K562 (cell line): ENCODE data around the gene RNF187. TPM values are rescaled to one million over a fixed set of nuclear protein-coding genes. Genes with fewer than 3 reads are reported as not detected.
A peak's percentile ranks its signal among the peaks of the same experiment; 100 is the strongest.

ENCODE experiments used
- CAMTA2 ChIP-seq: fragments of 250-450 bp; sonication (Bioruptor Pico); conservative IDR thresholded peaks from 2 replicates; pipeline ENCODE4 v1.5.1; 2022
- CLOCK ChIP-seq: fragments of 250-450 bp; sonication (Bioruptor Pico); IDR thresholded peaks from 2 replicates; pipeline ENCODE4 v1.4.0; 2020; ENCODE audit warnings: mild to moderate bottlenecking, moderate library complexity, borderline replicate concordance
- EHMT2 ChIP-seq: fragments of 450-650 bp; IDR thresholded peaks from 2 replicates; pipeline ENCODE4 v1.6.1; 2018; ENCODE audit warnings: antibody characterized with exemption
- GABPB1 ChIP-seq: sonication (generic); formaldehyde crosslinking; IDR thresholded peaks from 2 replicates; pipeline ENCODE4 v1.8.0; 2022; ENCODE audit warnings: mild to moderate bottlenecking, missing genetic modification reagents
- GTF2E2 ChIP-seq: fragments of 200-800 bp; sonication (Bioruptor generic); IDR thresholded peaks from 2 replicates; pipeline ENCODE4 v1.6.1; 2016; ENCODE audit warnings: missing genetic modification characterization, missing compliant biosample characterization
- HDAC8 ChIP-seq: fragments of 450-650 bp; IDR thresholded peaks from 2 replicates; pipeline ENCODE4 v1.6.1; 2016; ENCODE audit warnings: mild to moderate bottlenecking, missing genetic modification characterization, moderate library complexity, missing compliant biosample characterization
- HMGXB4 ChIP-seq: sonication (generic); formaldehyde crosslinking; IDR thresholded peaks from 2 replicates; pipeline ENCODE4 v1.8.1; 2023; ENCODE audit warnings: mild to moderate bottlenecking, missing genetic modification reagents
- NFIX ChIP-seq: fragments of 250-450 bp; sonication (Bioruptor Pico); IDR thresholded peaks from 2 replicates; pipeline ENCODE4 v1.4.0; 2020; ENCODE audit warnings: low read depth, mild to moderate bottlenecking, moderate library complexity
- NONO ChIP-seq, 2 experiments: fragments of 200-400 bp in 1 of 2; fragments of 450-650 bp in 1 of 2; formaldehyde crosslinking in 1 of 2; IDR thresholded peaks; 2 replicates each; pipeline ENCODE4 v1.6.1; 2017; ENCODE audit warnings: low read depth in 2 of 2, mild to moderate bottlenecking in 2 of 2, moderate library complexity in 2 of 2, low read length in 1 of 2
- RFX5 ChIP-seq: IDR thresholded peaks from 2 replicates; pipeline ENCODE4 v1.6.1; 2011; ENCODE audit warnings: low read depth, mild to moderate bottlenecking, improper control_type of control experiment, low read length
- SFPQ ChIP-seq: fragments of 200-400 bp; formaldehyde crosslinking; IDR thresholded peaks from 2 replicates; pipeline ENCODE4 v1.6.1; 2017; ENCODE audit warnings: mild to moderate bottlenecking, low read depth, low read length, moderate library complexity
- SRSF9 ChIP-seq: fragments of 200-400 bp; formaldehyde crosslinking; IDR thresholded peaks from 2 replicates; pipeline ENCODE4 v1.6.1; 2017; ENCODE audit warnings: low read depth, low read length, borderline replicate concordance
- TRIM28 ChIP-seq: fragments of 450-650 bp; IDR thresholded peaks from 2 replicates; pipeline ENCODE4 v1.6.1; 2017
- VEZF1 ChIP-seq: fragments of 200-800 bp; sonication (Bioruptor generic); IDR thresholded peaks from 2 replicates; pipeline ENCODE4 v1.6.1; 2017; ENCODE audit warnings: missing genetic modification characterization, missing compliant biosample characterization
- ZBTB43 ChIP-seq: sonication (generic); formaldehyde crosslinking; IDR thresholded peaks from 2 replicates; pipeline ENCODE4 v1.8.0; 2023; ENCODE audit warnings: mild to moderate bottlenecking, missing genetic modification reagents
- ZNF121 ChIP-seq: sonication (generic); formaldehyde crosslinking; conservative IDR thresholded peaks from 2 replicates; pipeline ENCODE4 v1.8.0; 2022; ENCODE audit warnings: missing genetic modification reagents
- ZNF431 ChIP-seq: sonication (generic); formaldehyde crosslinking; IDR thresholded peaks from 2 replicates; pipeline ENCODE4 v1.8.0; 2022; ENCODE audit warnings: mild to moderate bottlenecking, missing genetic modification reagents
- ZNF507 ChIP-seq: conservative IDR thresholded peaks from 2 replicates; pipeline ENCODE4 v1.6.1; 2017; ENCODE audit warnings: missing genetic modification characterization, missing compliant biosample characterization
- polyA plus RNA-seq, 8 experiments: library from polyadenylated mRNA; depleted of rRNA in 4 of 8; stranded (reverse) in 5 of 8; unstranded in 3 of 8; fragments of >200 nt; fragmentation: Nextera tagmentation in 2 of 8; fragmentation: Illumina TruSeq in 1 of 8; extraction: Ambion mirVana in 2 of 8; extraction: Trizol in 1 of 8; gene quantifications; 2 replicates each; pipeline versions ENCODE4 v1.2.1 to v1.2.3, GENCODE V29; 2011 to 2014; ENCODE audit warnings: inconsistent platforms in 1 of 8, missing spikeins in 1 of 8
- total RNA-seq, 7 experiments: library from RNA; depleted of rRNA in 6 of 7; stranded (reverse); fragments of >200 nt in 6 of 7; fragmentation: Illumina TruSeq in 2 of 7; extraction: Trizol in 2 of 7; gene quantifications; 2 replicates each; pipeline versions ENCODE4 v1.2.1 to v1.2.3, GENCODE V29; 2011 to 2021; ENCODE audit warnings: low replicate concordance in 1 of 7

RNF187 gene
- total and polyA plus RNA-seq, 9 of the 15 experiments (the other 6 are each of a cell fraction or from before 2014, with no cell fraction given) = 2.3 to 119 (median 41.9) TPM

GRCh38 chr1:228459091-228459993, 27.8 kb upstream of the RNF187 start (continued):
- TF ChIP-seq HMGXB4 (peak; percentile 26; the same call in 1 of the 2 replicates), SRSF9 (no peak), CLOCK (no peak), RFX5 (no peak), ZNF507 (tag) (no peak), GTF2E2 (no peak), HDAC8 (tag) (no peak), NONO (IDR thresholded peaks at IDR 0.05; ENCODE audit: low read depth in 2 of 2, low read length in 1 of 2) (peak in 1 of 2 experiments; percentile 47; a peak in 1 of 4 replicates), ZNF121 (no peak; the same call in 1 of the 2 replicates), EHMT2 (no peak), TRIM28 (no peak), CAMTA2 (no peak), ZBTB43 (CRISPR knock-in tag) (no peak), VEZF1 (CRISPR knock-in tag) (peak; percentile 55), NFIX (CRISPR knock-in tag) (no peak), ZNF431 (no peak), GABPB1 (CRISPR knock-in tag) (peak; percentile 59; the same call in 1 of the 2 replicates), SFPQ (no peak)
